Loucy (cell line): ENCODE data around the gene SDK1.

Experiments used
- H2AFZ ChIP-seq: fragments of 200-600 bp; sonication (generic); 2 replicates; pipeline ENCODE4 v1.6.0; 2016; ENCODE audit warnings: antibody characterized with exemption, mild to moderate bottlenecking, low read length, moderate library complexity
- H3F3A ChIP-seq: fragments of 200-600 bp; 2 replicates; pipeline ENCODE4 v1.6.0; 2016; ENCODE audit warnings: antibody characterized with exemption, low read depth, mild to moderate bottlenecking
- H3K27me3 ChIP-seq: fragments of 200-600 bp; sonication (generic); 2 replicates; pipeline ENCODE4 v1.6.1; 2014; ENCODE audit warnings: low read length, mild to moderate bottlenecking; ENCODE audit not compliant: insufficient read depth, poor library complexity, severe bottlenecking
- H3K36me3 ChIP-seq: fragments of 200-600 bp; sonication (generic); 2 replicates; pipeline ENCODE4 v1.6.1; 2016; ENCODE audit warnings: low read length; ENCODE audit not compliant: insufficient read depth
- H3K4me1 ChIP-seq: fragments of 200-600 bp; sonication (generic); 2 replicates; pipeline ENCODE4 v1.5.1; 2014; ENCODE audit warnings: low read length, mild to moderate bottlenecking; ENCODE audit not compliant: insufficient read depth, poor library complexity, severe bottlenecking
- H3K4me2 ChIP-seq: fragments of 200-600 bp; sonication (generic); 2 replicates; pipeline ENCODE4 v1.6.0; 2014; ENCODE audit warnings: antibody characterized with exemption, low read length, low read depth, mild to moderate bottlenecking; ENCODE audit not compliant: poor library complexity, severe bottlenecking
- H3K4me3 ChIP-seq: fragments of 200-600 bp; sonication (generic); 2 replicates; pipeline ENCODE4 v1.5.1; 2014; ENCODE audit warnings: low read length, mild to moderate bottlenecking, mixed read lengths; ENCODE audit not compliant: poor library complexity, severe bottlenecking
- H3K79me2 ChIP-seq: fragments of 200-600 bp; sonication (generic); 2 replicates; pipeline ENCODE4 v1.6.1; 2014; ENCODE audit warnings: low read length; ENCODE audit not compliant: insufficient read depth
- H3K9ac ChIP-seq: fragments of 200-600 bp; sonication (generic); 2 replicates; pipeline ENCODE4 v1.6.0; 2014; ENCODE audit warnings: mild to moderate bottlenecking, low read depth, low read length, moderate library complexity; ENCODE audit not compliant: poor library complexity, severe bottlenecking
- H3K9me2 ChIP-seq: fragments of 200-600 bp; sonication (generic); replicated peaks from 2 replicates; pipeline ENCODE4 v1.6.1; 2016; ENCODE audit warnings: low read depth, low read length, mixed read lengths
- H3K9me3 ChIP-seq: fragments of 200-600 bp; sonication (generic); 2 replicates; pipeline ENCODE4 v1.6.1; 2014; ENCODE audit warnings: mild to moderate bottlenecking, antibody characterized with exemption, low read length, low read depth; ENCODE audit not compliant: insufficient read depth
- H4K20me1 ChIP-seq: fragments of 200-600 bp; sonication (generic); 2 replicates; pipeline ENCODE4 v1.6.0; 2014; ENCODE audit warnings: antibody characterized with exemption, low read length, mild to moderate bottlenecking; ENCODE audit not compliant: insufficient read depth, poor library complexity, severe bottlenecking
- CTCF ChIP-seq: fragments of 200-600 bp; sonication (generic); conservative IDR thresholded peaks from 2 replicates; pipeline ENCODE4 v1.5.1; 2014; ENCODE audit warnings: mild to moderate bottlenecking, antibody characterized with exemption, low read length
- EZH2phosphoT487 ChIP-seq: fragments of 200-600 bp; IDR thresholded peaks from 2 replicates; pipeline ENCODE4 v1.6.1; 2018; ENCODE audit warnings: antibody characterized with exemption, mild to moderate bottlenecking, moderate library complexity, borderline replicate concordance

The SDK1 gene

GRCh38 chr7:4244041-4244440, 943.0 kb downstream of the SDK1 start:
- Histone ChIP-seq H3K9me3 (peaks cover 10% of the 10 kb centered on the region; the same call in 1 of the 2 replicates), H3K4me1 (no peaks in the 10 kb centered on the region), H3F3A (no peaks in the 10 kb centered on the region), H3K4me2 (no peak overlapping the region), H3K9me2 (no peaks in the 10 kb centered on the region), H4K20me1 (no peaks in the 10 kb centered on the region), H3K79me2 (no peaks in the 10 kb centered on the region), H2AFZ (no peak overlapping the region), H3K9ac (no peak overlapping the region), H3K36me3 (no peaks in the 10 kb centered on the region), H3K27me3 (no peaks in the 10 kb centered on the region), H3K4me3 (no peak overlapping the region)
- TF ChIP-seq EZH2phosphoT487 (no peak), CTCF (no peak)

DNA sequence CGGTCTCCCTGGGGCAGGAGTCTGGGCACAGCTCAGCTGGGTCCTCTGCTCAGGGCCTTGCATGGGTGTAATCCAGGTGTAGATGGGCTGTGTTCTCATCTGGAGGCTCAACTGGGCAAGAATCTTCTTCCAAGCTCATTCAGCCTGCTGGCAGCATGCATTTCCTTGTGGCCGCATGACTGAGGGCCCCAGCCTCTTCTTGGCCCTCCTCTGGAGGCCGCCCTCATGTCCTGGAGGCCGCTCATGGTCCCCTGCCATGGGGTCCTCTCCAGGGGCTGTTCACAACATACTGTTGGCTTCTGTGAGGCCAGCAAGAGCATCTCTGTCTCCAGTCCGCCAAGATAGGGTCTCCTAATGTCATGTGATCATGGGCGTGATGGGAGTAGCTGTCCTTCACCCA, 943.6 kb downstream of the SDK1 start:
- Histone ChIP-seq H3K9ac (no peak overlapping the region), H3K4me2 (no peak overlapping the region), H3K4me3 (no peak overlapping the region), H4K20me1 (no peaks in the 10 kb centered on the region), H2AFZ (no peak overlapping the region), H3K9me2 (no peaks in the 10 kb centered on the region), H3K36me3 (no peaks in the 10 kb centered on the region), H3K9me3 (peaks cover 10% of the 10 kb centered on the region; the same call in 1 of the 2 replicates), H3K27me3 (no peaks in the 10 kb centered on the region), H3F3A (no peaks in the 10 kb centered on the region), H3K79me2 (no peaks in the 10 kb centered on the region), H3K4me1 (no peaks in the 10 kb centered on the region)
- TF ChIP-seq CTCF = no peak
- TF ChIP-seq EZH2phosphoT487 = no peak

DNA sequence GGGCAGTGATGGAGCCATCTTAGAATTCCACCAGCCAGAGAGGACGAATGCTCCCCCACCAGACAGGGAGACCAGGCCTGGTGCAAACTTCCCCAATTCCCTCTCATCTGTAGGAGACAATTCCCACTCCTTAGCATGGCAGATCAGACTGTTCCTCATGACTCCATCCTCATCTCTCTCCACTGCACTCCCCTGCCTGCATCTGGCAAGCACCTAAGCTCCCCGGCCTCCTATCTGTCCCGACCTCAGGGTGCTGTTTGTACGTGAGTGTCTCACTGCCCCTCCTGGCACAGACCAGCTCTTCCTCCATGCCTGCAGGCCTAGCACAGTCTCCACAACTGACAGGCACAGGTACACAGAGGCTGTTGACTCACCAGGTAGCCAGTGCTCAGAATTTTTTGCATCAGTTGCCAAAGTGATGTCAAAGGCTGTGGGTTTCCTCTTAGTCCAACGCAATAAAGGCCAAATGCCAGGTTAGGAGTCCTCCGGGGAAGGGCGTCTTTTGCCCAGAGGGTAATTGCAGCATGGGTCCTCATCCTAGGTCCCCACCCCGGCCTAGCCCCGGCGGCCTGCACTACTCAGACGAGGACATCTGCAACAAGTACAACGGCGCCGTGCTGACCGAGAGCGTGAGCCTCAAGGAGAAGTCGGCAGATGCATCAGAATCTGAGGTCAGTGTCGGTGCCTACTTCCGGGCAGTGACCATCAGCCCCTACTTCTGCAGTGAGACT, 944.2 kb downstream of the SDK1 start:
- H2AFZ ChIP-seq = no peak overlapping the region
- peaks cover 10% of the 10 kb centered on the region; the same call in 1 of the 2 replicates for H3K9me3 ChIP-seq
- no peaks in the 10 kb centered on the region for H3F3A ChIP-seq
- H4K20me1 ChIP-seq = no peaks in the 10 kb centered on the region
- no peaks in the 10 kb centered on the region for H3K27me3 ChIP-seq
- no peaks in the 10 kb centered on the region for H3K79me2 ChIP-seq
- H3K36me3 ChIP-seq = no peaks in the 10 kb centered on the region
- H3K4me2 ChIP-seq = no peak overlapping the region
- H3K9ac ChIP-seq = no peak overlapping the region
- no peaks in the 10 kb centered on the region for H3K4me1 ChIP-seq
- H3K9me2 ChIP-seq = no peaks in the 10 kb centered on the region
- H3K4me3 ChIP-seq = no peak overlapping the region
- TF ChIP-seq CTCF (no peak), EZH2phosphoT487 (no peak)
